Measurements from ENCODE around the gene KIRREL3.

GRCh38 chr11:126415128-126415527 lies 585.4 kb downstream of the KIRREL3 start:
- TF ChIP-seq, protein P1, sequence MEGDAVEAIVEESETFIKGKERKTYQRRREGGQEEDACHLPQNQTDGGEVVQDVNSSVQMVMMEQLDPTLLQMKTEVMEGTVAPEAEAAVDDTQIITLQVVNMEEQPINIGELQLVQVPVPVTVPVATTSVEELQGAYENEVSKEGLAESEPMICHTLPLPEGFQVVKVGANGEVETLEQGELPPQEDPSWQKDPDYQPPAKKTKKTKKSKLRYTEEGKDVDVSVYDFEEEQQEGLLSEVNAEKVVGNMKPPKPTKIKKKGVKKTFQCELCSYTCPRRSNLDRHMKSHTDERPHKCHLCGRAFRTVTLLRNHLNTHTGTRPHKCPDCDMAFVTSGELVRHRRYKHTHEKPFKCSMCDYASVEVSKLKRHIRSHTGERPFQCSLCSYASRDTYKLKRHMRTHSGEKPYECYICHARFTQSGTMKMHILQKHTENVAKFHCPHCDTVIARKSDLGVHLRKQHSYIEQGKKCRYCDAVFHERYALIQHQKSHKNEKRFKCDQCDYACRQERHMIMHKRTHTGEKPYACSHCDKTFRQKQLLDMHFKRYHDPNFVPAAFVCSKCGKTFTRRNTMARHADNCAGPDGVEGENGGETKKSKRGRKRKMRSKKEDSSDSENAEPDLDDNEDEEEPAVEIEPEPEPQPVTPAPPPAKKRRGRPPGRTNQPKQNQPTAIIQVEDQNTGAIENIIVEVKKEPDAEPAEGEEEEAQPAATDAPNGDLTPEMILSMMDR (IDR thresholded peaks at IDR 0.05), result no peak
- TF ChIP-seq EZH2phosphoT487 (IDR thresholded peaks at IDR 0.05; ENCODE audit: borderline replicate concordance, low read depth) (no peak), RAD21 (IDR thresholded peaks at IDR 0.05; ENCODE audit: low read length) (no peak), PBX3 (IDR thresholded peaks at IDR 0.05) (no peak), NRF1 (IDR thresholded peaks at IDR 0.05; ENCODE audit: low read depth, low read length) (no peak), TCF12 (IDR thresholded peaks at IDR 0.05) (no peak), SIN3A (IDR thresholded peaks at IDR 0.05; ENCODE audit: borderline replicate concordance, low read depth, low read length) (no peak)

All from SK-N-SH (cell line).